SU-DHL-6 (cell line): ENCODE results near the gene ARPC1B.

Experiments
- H2AFZ ChIP-seq: fragments of 200-600 bp; sonication (generic); 2 replicates; pipeline ENCODE4 v1.6.1; 2014; ENCODE audit warnings: low read depth, mild to moderate bottlenecking, moderate library complexity, mixed read lengths, antibody characterized with exemption, low read length; ENCODE audit not compliant: severe bottlenecking
- H3F3A ChIP-seq: fragments of 200-600 bp; shearing (Covaris generic); 2 replicates; pipeline ENCODE4 v1.6.0; 2016; ENCODE audit warnings: antibody characterized with exemption, mild to moderate bottlenecking; ENCODE audit not compliant: insufficient read depth
- H3K27ac ChIP-seq: fragments of 200-600 bp; sonication (generic); 2 replicates; pipeline ENCODE4 v1.5.1; 2016; ENCODE audit warnings: low read depth, mild to moderate bottlenecking, low read length, moderate library complexity, mixed read lengths
- H3K27me3 ChIP-seq: fragments of 200-600 bp; sonication (generic), shearing (Covaris generic); 2 replicates; pipeline ENCODE4 v1.6.0; 2014; ENCODE audit warnings: mild to moderate bottlenecking, low read length
- H3K36me3 ChIP-seq: fragments of 200-600 bp; sonication (generic); 2 replicates; pipeline ENCODE4 v1.6.1; 2014; ENCODE audit warnings: mild to moderate bottlenecking, low read length, mixed read lengths
- H3K4me2 ChIP-seq: fragments of 300-600, 200-600 bp; shearing (Covaris generic), sonication (generic); 2 replicates; pipeline ENCODE4 v1.6.0; 2014; ENCODE audit warnings: low read length, low read depth, mild to moderate bottlenecking; ENCODE audit not compliant: poor library complexity, severe bottlenecking
- H3K4me3 ChIP-seq: fragments of 200-600 bp; sonication (generic); 2 replicates; pipeline ENCODE4 v1.5.1; 2014; ENCODE audit warnings: antibody characterized with exemption, low read length, mild to moderate bottlenecking, mixed read lengths; ENCODE audit not compliant: insufficient read depth, poor library complexity, severe bottlenecking
- H3K79me2 ChIP-seq: fragments of 200-600 bp; sonication (generic); 2 replicates; pipeline ENCODE4 v1.6.1; 2014; ENCODE audit warnings: mild to moderate bottlenecking, low read length, moderate library complexity; ENCODE audit not compliant: insufficient read depth
- H3K9ac ChIP-seq: fragments of 200-600 bp; sonication (generic); 2 replicates; pipeline ENCODE4 v1.7.0; 2014; ENCODE audit warnings: mild to moderate bottlenecking, low read length
- H3K9me2 ChIP-seq: fragments of 200-600 bp; sonication (generic); replicated peaks from 2 replicates; pipeline ENCODE4 v1.6.1; 2014; ENCODE audit warnings: low read length; ENCODE audit not compliant: insufficient read depth
- H3K9me3 ChIP-seq: fragments of 200-600 bp; sonication (generic); 2 replicates; pipeline ENCODE4 v1.6.1; 2014; ENCODE audit warnings: low read length, mixed read lengths; ENCODE audit not compliant: insufficient read depth
- H4K20me1 ChIP-seq: fragments of 200-600 bp; sonication (generic); 2 replicates; pipeline ENCODE4 v1.6.1; 2014; ENCODE audit warnings: low read depth, mild to moderate bottlenecking, antibody characterized with exemption, low read length, moderate library complexity, mixed read lengths
- CTCF ChIP-seq: fragments of 200-600 bp; sonication (generic); IDR thresholded peaks from one replicate; pipeline ENCODE4 v1.5.1; 2017; ENCODE audit warnings: antibody characterized with exemption, mild to moderate bottlenecking, low read length, moderate library complexity; ENCODE audit not compliant: insufficient read depth, poor library complexity, severe bottlenecking
- EZH2phosphoT487 ChIP-seq: fragments of 200-600 bp; sonication (generic), shearing (Covaris generic); conservative IDR thresholded peaks from 2 replicates; pipeline ENCODE4 v1.6.1; 2018; ENCODE audit warnings: mild to moderate bottlenecking, antibody characterized with exemption, low read length, moderate library complexity, mixed read lengths

The ARPC1B gene

GRCh38 chr7:99383203-99383602, 8.7 kb downstream of the ARPC1B start:
- H3K79me2 ChIP-seq: peaks cover 62% of the 10 kb centered on the region
- 0 out of 2 replicates have a peak, but pooled peaks cover 2% of the 10 kb centered on the region for H3K36me3 ChIP-seq
- peaks cover 5% of the 10 kb centered on the region; the same call in 1 of the 2 replicates for H4K20me1 ChIP-seq

GRCh38 chr7:99383791-99384370, 9.4 kb downstream of the ARPC1B start:
- no peak overlapping the region for H3K4me2 ChIP-seq
- no peak overlapping the region for H3K4me3 ChIP-seq
- no peaks in the 10 kb centered on the region for H3K27me3 ChIP-seq
- peaks cover 16% of the 10 kb centered on the region for H3F3A ChIP-seq
- H3K36me3 ChIP-seq: 0 out of 2 replicates have a peak, but pooled peaks cover 2% of the 10 kb centered on the region
- H3K27ac ChIP-seq: no peak overlapping the region
- no peaks in the 10 kb centered on the region for H3K9me3 ChIP-seq
- peaks cover 5% of the 10 kb centered on the region; the same call in 1 of the 2 replicates for H4K20me1 ChIP-seq
- H3K9ac ChIP-seq: no peak overlapping the region
- H2AFZ ChIP-seq: no peak overlapping the region
- no peaks in the 10 kb centered on the region for H3K9me2 ChIP-seq
- peaks cover 60% of the 10 kb centered on the region for H3K79me2 ChIP-seq
- TF ChIP-seq EZH2phosphoT487: no peak
- no peak for TF ChIP-seq CTCF

More at GRCh38 chr7:99383203-99383602, 8.7 kb downstream of the ARPC1B start:
- Histone ChIP-seq H3K27ac (no peak overlapping the region), H3K4me2 (no peak overlapping the region), H3K4me3 (no peak overlapping the region), H3K9me3 (no peaks in the 10 kb centered on the region), H3K27me3 (no peaks in the 10 kb centered on the region), H3K9ac (no peak overlapping the region), H2AFZ (no peak overlapping the region), H3F3A (peaks cover 18% of the 10 kb centered on the region), H3K9me2 (no peaks in the 10 kb centered on the region)
- no peak for TF ChIP-seq EZH2phosphoT487
- no peak for TF ChIP-seq CTCF

- Histone ChIP-seq H3K27ac (no peak overlapping the region), H3K9ac (no peak overlapping the region), H3K27me3 (no peaks in the 10 kb centered on the region), H3F3A (peaks cover 10% of the 10 kb centered on the region), H3K9me2 (no peaks in the 10 kb centered on the region), H3K9me3 (no peaks in the 10 kb centered on the region), H3K4me3 (no peak overlapping the region), H3K36me3 (0 out of 2 replicates have a peak, but pooled peaks cover 2% of the 10 kb centered on the region), H3K4me2 (no peak overlapping the region), H3K79me2 (peaks cover 54% of the 10 kb centered on the region), H2AFZ (no peak overlapping the region), H4K20me1 (peaks cover 5% of the 10 kb centered on the region; the same call in 1 of the 2 replicates)
- no peak for TF ChIP-seq EZH2phosphoT487
- no peak for TF ChIP-seq CTCF
Observed at GRCh38 chr7:99384523-99384922, 10.0 kb downstream of the ARPC1B start.
